B cell (primary cell): Measurements from ENCODE around the gene STARD9. TPM values are rescaled to one million over a fixed set of nuclear protein-coding genes. Genes with fewer than 3 reads are reported as not detected.

ENCODE experiments used
- ATAC-seq: fragments of 200-7000 bp; cut with Tn5 transposase; one replicate; pipeline ENCODE4 v1.10.0; 2021; ENCODE audit warnings: low read depth, mild to moderate bottlenecking, moderate number of reproducible peaks, moderate library complexity
- CTCF ChIA-PET: fragments of 350-600 bp; sonication (Branson Sonifier 250); formaldehyde crosslinking; loops from one replicate; lab custom pipeline; 2021; ENCODE audit warnings: antibody characterized with exemption, inconsistent platforms; lab: Charles Lee
- POLR2A ChIA-PET: fragments of 350-600 bp; sonication (Branson Sonifier 250); formaldehyde crosslinking; loops from one replicate; lab custom pipeline; 2021; ENCODE audit warnings: antibody characterized with exemption; lab: Charles Lee
- DNase-seq: peaks from one replicate; pipeline ENCODE4 v3.0.0; 2013
- H2AFZ ChIP-seq: 2 replicates; pipeline ENCODE4 v1.6.1; 2012; ENCODE audit warnings: mild to moderate bottlenecking, low read depth, low read length; ENCODE audit not compliant: insufficient read depth, poor library complexity, severe bottlenecking
- H3K27ac ChIP-seq, 2 donors: 1 replicate in 1 of 2; 2 replicates in 1 of 2; pipeline ENCODE4 v1.5.1; 2012 to 2013; ENCODE audit warnings: low read length in 2 of 2, mild to moderate bottlenecking in 2 of 2, moderate library complexity in 1 of 2
- H3K27me3 ChIP-seq, 4 experiments: fragments of 200-600 bp in 1 of 4; sonication (generic) in 1 of 4; replicated peaks in 1 of 4; 1 replicate in 2 of 4; 2 replicates in 2 of 4; pipeline versions ENCODE4 v1.6.1 to v1.7.0; 2013 to 2016; ENCODE audit warnings: low read length in 3 of 4, mild to moderate bottlenecking in 2 of 4, mixed read lengths in 1 of 4, moderate library complexity in 1 of 4; ENCODE audit not compliant: insufficient read depth in 4 of 4, control insufficient read depth in 3 of 4; ENCODE audit errors: control extremely low read depth in 1 of 4
- H3K36me3 ChIP-seq, 2 experiments: replicated peaks in 1 of 2; 1 replicate in 1 of 2; 2 replicates in 1 of 2; pipeline versions ENCODE4 v1.6.1 to v1.7.1; 2013; ENCODE audit warnings: low read length in 1 of 2; ENCODE audit not compliant: insufficient read depth in 2 of 2, control insufficient read depth in 1 of 2; ENCODE audit errors: control extremely low read depth in 1 of 2, extremely low read depth in 1 of 2
- H3K4me1 ChIP-seq, 2 donors: fragments of 200-600 bp in 1 of 2; sonication (generic) in 1 of 2; 1 replicate in 1 of 2; 2 replicates in 1 of 2; pipeline versions ENCODE4 v1.5.1 to v1.6.1; 2013 to 2017; ENCODE audit warnings: low read length in 2 of 2; ENCODE audit not compliant: control insufficient read depth in 2 of 2, insufficient read depth in 2 of 2
- H3K4me2 ChIP-seq: replicated peaks from 2 replicates; pipeline ENCODE3; 2012; ENCODE audit warnings: mild to moderate bottlenecking, low read depth, low read length; ENCODE audit not compliant: poor library complexity, severe bottlenecking
- H3K4me3 ChIP-seq, 5 experiments: fragments of 200-600 bp in 1 of 5; sonication (generic) in 1 of 5; 1 replicate in 3 of 5; 2 replicates in 2 of 5; pipeline versions ENCODE4 v1.5.1 to v1.7.0; 2011 to 2016; ENCODE audit warnings: low read length in 4 of 5, mild to moderate bottlenecking in 4 of 5, low read depth in 2 of 5, control low read depth in 1 of 5, moderate library complexity in 1 of 5; ENCODE audit not compliant: insufficient read depth in 1 of 5; ENCODE audit errors: control extremely low read depth in 1 of 5, extremely low read depth in 1 of 5
- H3K79me2 ChIP-seq: fragments of 200-600 bp; sonication (generic); one replicate; pipeline ENCODE4 v1.6.0; 2016; ENCODE audit warnings: low read length; ENCODE audit not compliant: control insufficient read depth, insufficient read depth
- H3K9ac ChIP-seq: fragments of 200-600 bp; sonication (generic); 2 replicates; pipeline ENCODE4 v1.6.1; 2017; ENCODE audit warnings: mild to moderate bottlenecking, low read length, moderate library complexity
- H3K9me3 ChIP-seq, 3 donors: one replicate each; pipeline versions ENCODE4 v1.6.1 to v1.7.1; 2013; ENCODE audit warnings: low read length in 2 of 3; ENCODE audit not compliant: control insufficient read depth in 2 of 3, insufficient read depth in 1 of 3; ENCODE audit errors: control extremely low read depth in 1 of 3
- H4K20me1 ChIP-seq: 2 replicates; pipeline ENCODE4 v1.6.0; 2012; ENCODE audit warnings: mild to moderate bottlenecking, low read length; ENCODE audit not compliant: insufficient read depth, control insufficient read depth, poor library complexity, severe bottlenecking
- H3K27ac Mint-ChIP-seq: one replicate; pipeline ENCODE4 v1.8.0; 2021; ENCODE audit warnings: mixed read lengths
- H3K27me3 Mint-ChIP-seq: one replicate; pipeline ENCODE4 v1.8.0; 2021; ENCODE audit warnings: mixed read lengths
- H3K4me1 Mint-ChIP-seq: one replicate; pipeline ENCODE4 v1.8.0; 2021; ENCODE audit warnings: mixed read lengths
- H3K4me3 Mint-ChIP-seq: one replicate; pipeline ENCODE4 v1.8.0; 2021; ENCODE audit warnings: mixed read lengths
- H3K9me3 Mint-ChIP-seq: one replicate; pipeline ENCODE4 v1.8.0; 2022; ENCODE audit warnings: mixed read lengths; ENCODE audit not compliant: insufficient read depth
- EZH2 ChIP-seq: IDR thresholded peaks from 2 replicates; pipeline ENCODE4 v1.6.1; 2012; ENCODE audit warnings: borderline replicate concordance, low read depth, mild to moderate bottlenecking, moderate library complexity, low read length; ENCODE audit not compliant: insufficient read depth, poor library complexity, severe bottlenecking
- WGBS: methylation state at CpG from one replicate; pipeline ENCODE4 v1.1.5; 2013; ENCODE audit warnings: missing lambda C conversion rate; ENCODE audit not compliant: insufficient coverage; 5-methylcytosine and 5-hydroxymethylcytosine counted together
- intact Hi-C: fragments of 100-400 bp; cut with micrococcal nuclease; formaldehyde crosslinking; loops from one replicate; pipeline ENCODE4 v1.10.0; 2022
- polyA plus RNA-seq: library from polyadenylated mRNA; depleted of rRNA; stranded (reverse); fragments of >200 nt; gene quantifications from 2 replicates; pipeline ENCODE4 v1.2.3, GENCODE V29; 2012
- total RNA-seq, 2 donors: library from RNA; stranded (reverse); fragments of 120-200 nt in 1 of 2; gene quantifications; 1 replicate in 1 of 2; 2 replicates in 1 of 2; pipeline versions ENCODE4 v1.2.3 to v1.2.4, GENCODE V29; 2013 to 2022
- TF ChIP-seq, protein P1 (sequence below): fragments of 200-600 bp; IDR thresholded peaks from one replicate; pipeline ENCODE4 v1.8.0; 2022; ENCODE audit warnings: antibody characterized with exemption, mild to moderate bottlenecking

STARD9 gene
- total and polyA plus RNA-seq, 2 donors (not counting 1 experiment from before 2014, with no cell fraction given), result 5.0 to 23.1 TPM

GRCh38 chr15:42692536-42692935 lies 117.1 kb downstream of the STARD9 start:
- no peaks in the 10 kb centered on the region for H3K9me3 ChIP-seq
- ChIA-PET POLR2A (no interaction called here), CTCF (no interaction called here)
- no peak overlapping the region for H3K27ac ChIP-seq
- no peaks in the 10 kb centered on the region for H3K27me3 ChIP-seq
- TF ChIP-seq, protein P1, sequence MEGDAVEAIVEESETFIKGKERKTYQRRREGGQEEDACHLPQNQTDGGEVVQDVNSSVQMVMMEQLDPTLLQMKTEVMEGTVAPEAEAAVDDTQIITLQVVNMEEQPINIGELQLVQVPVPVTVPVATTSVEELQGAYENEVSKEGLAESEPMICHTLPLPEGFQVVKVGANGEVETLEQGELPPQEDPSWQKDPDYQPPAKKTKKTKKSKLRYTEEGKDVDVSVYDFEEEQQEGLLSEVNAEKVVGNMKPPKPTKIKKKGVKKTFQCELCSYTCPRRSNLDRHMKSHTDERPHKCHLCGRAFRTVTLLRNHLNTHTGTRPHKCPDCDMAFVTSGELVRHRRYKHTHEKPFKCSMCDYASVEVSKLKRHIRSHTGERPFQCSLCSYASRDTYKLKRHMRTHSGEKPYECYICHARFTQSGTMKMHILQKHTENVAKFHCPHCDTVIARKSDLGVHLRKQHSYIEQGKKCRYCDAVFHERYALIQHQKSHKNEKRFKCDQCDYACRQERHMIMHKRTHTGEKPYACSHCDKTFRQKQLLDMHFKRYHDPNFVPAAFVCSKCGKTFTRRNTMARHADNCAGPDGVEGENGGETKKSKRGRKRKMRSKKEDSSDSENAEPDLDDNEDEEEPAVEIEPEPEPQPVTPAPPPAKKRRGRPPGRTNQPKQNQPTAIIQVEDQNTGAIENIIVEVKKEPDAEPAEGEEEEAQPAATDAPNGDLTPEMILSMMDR, result no peak
- TF ChIP-seq EZH2, result no peak
- H4K20me1 ChIP-seq, result no peaks in the 10 kb centered on the region
- ATAC-seq (no peak), DNase-seq (no peak)
- no peak overlapping the region for H3K27ac Mint-ChIP-seq
- H3K4me2 ChIP-seq, result no peak overlapping the region
- no peaks in the 10 kb centered on the region for H3K9me3 Mint-ChIP-seq
- H3K36me3 ChIP-seq, result peaks cover 0 to 3% of the 10 kb centered on the region in 2 experiments
- H3K79me2 ChIP-seq, result no peaks in the 10 kb centered on the region
- H3K4me1 ChIP-seq, result no peaks in the 10 kb centered on the region
- H3K9ac ChIP-seq, result no peak overlapping the region
- no peak overlapping the region for H3K4me3 Mint-ChIP-seq
- no peak overlapping the region for H3K4me3 ChIP-seq
- no CpG with 5 or more reads among the region's 1 CpG for WGBS
- intact Hi-C loops, result no loop called here
- no peak overlapping the region for H2AFZ ChIP-seq
- no peaks in the 10 kb centered on the region for H3K4me1 Mint-ChIP-seq
- H3K27me3 Mint-ChIP-seq, result no peaks in the 10 kb centered on the region

DNA sequence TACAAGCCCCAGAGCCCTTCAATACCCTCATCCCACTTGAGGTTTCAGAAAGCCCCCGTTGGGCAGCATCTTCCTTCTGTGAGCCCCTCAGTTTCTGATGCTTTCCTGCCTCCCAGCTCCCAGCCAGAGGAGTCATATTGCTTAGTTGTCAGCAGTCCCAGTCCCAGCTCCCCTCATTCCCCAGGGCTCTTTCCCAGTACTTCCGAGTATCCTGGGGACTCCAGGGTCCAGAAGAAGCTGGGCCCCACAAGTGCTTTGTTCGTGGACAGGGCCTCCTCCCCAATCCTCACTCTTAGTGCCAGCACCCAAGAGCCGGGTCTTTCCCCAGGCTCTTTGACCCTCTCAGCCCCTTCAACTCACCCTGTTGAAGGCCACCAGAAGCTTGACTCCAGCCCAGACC lies 117.6 kb downstream of the STARD9 start:
- H3K27ac Mint-ChIP-seq, result no peak overlapping the region
- H3K9ac ChIP-seq, result no peak overlapping the region
- ChIA-PET CTCF (no interaction called here), POLR2A (no interaction called here)
- intact Hi-C loops, result no loop called here
- ATAC-seq, result no peak
- no peaks in the 10 kb centered on the region for H3K9me3 ChIP-seq
- H3K4me1 Mint-ChIP-seq, result no peaks in the 10 kb centered on the region
- TF ChIP-seq, protein P1, result no peak
- TF ChIP-seq EZH2, result no peak
- no peaks in the 10 kb centered on the region for H3K27me3 Mint-ChIP-seq
- H2AFZ ChIP-seq, result no peak overlapping the region
- H3K4me3 Mint-ChIP-seq, result no peak overlapping the region
- H3K4me2 ChIP-seq, result no peak overlapping the region
- H3K4me3 ChIP-seq, result no peak overlapping the region
- H3K9me3 Mint-ChIP-seq, result no peaks in the 10 kb centered on the region
- H3K4me1 ChIP-seq, result no peaks in the 10 kb centered on the region
- WGBS, result 97% methylated on average over 3 of the region's 4 CpGs
- peaks cover 0 to 2% of the 10 kb centered on the region in 2 experiments for H3K36me3 ChIP-seq
- H3K27me3 ChIP-seq, result no peaks in the 10 kb centered on the region
- H4K20me1 ChIP-seq, result no peaks in the 10 kb centered on the region
- DNase-seq, result no peak
- no peak overlapping the region for H3K27ac ChIP-seq
- no peaks in the 10 kb centered on the region for H3K79me2 ChIP-seq
